IPS DF 6.9 (cell line): Measurements from ENCODE around the gene STAT5B.
"Not testable (repeated sequence)": the region's sequence is repeated elsewhere in the genome, so short reads cannot be mapped to it uniquely, and the experiment has no call there.

Experiments used
- DNase-seq: peaks from one replicate; pipeline ENCODE4 v3.0.0-alpha.2; 2013; ENCODE audit warnings: low read depth, low spot score
- H3K27ac ChIP-seq: one replicate; pipeline ENCODE4 v1.5.1; 2013; ENCODE audit warnings: low read length, control low read depth
- H3K27me3 ChIP-seq: 2 replicates; pipeline ENCODE4 v1.6.1; 2013; ENCODE audit warnings: mild to moderate bottlenecking, low read length; ENCODE audit not compliant: control insufficient read depth, insufficient read depth
- H3K36me3 ChIP-seq: 2 replicates; pipeline ENCODE4 v1.6.1; 2013; ENCODE audit warnings: low read length; ENCODE audit not compliant: control insufficient read depth, insufficient read depth
- H3K4me1 ChIP-seq: 2 replicates; pipeline ENCODE4 v1.6.1; 2013; ENCODE audit warnings: low read length; ENCODE audit not compliant: control insufficient read depth, insufficient read depth
- H3K4me3 ChIP-seq: 2 replicates; pipeline ENCODE4 v1.5.1; 2013; ENCODE audit warnings: mild to moderate bottlenecking, low read length
- H3K9me3 ChIP-seq: 2 replicates; pipeline ENCODE4 v1.6.1; 2013; ENCODE audit warnings: low read length, inconsistent platforms; ENCODE audit not compliant: control insufficient read depth, insufficient read depth
- WGBS: extraction: QIAGEN DNeasy Blood & Tissue Kit; methylation state at CpG from one replicate; pipeline ENCODE4 v1.1.7; 2013; ENCODE audit warnings: mixed read lengths, missing lambda C conversion rate; ENCODE audit not compliant: insufficient read length, insufficient coverage; 5-methylcytosine and 5-hydroxymethylcytosine counted together

Gene STAT5B

DNA sequence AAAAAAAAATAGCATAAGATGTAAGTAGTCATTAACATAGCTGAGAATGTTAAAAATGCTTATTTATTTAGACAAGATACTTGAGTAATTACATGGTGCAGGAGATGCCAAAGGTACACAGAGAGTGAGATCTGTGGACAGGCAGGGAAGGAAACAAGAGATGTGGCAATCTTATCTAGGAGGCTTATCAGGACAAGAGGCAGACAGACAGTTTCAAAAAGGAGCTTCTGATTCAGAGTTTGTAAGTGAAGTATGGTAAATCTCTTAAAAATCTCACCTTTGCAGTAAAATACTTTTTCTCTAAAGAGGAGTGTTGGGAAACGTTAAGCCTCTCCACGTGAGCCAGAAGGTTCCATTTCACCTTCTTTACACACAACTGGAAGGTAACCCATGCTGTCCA, 62.0 kb downstream of the STAT5B start:
- no peak for DNase-seq
- Histone ChIP-seq H3K4me1 (no peaks in the 10 kb centered on the region), H3K27ac (no peak overlapping the region), H3K27me3 (no peaks in the 10 kb centered on the region), H3K9me3 (no peaks in the 10 kb centered on the region), H3K36me3 (peaks cover 8% of the 10 kb centered on the region), H3K4me3 (no peak overlapping the region)
- WGBS = no CpG with 5 or more reads among the region's 2 CpGs

DNA sequence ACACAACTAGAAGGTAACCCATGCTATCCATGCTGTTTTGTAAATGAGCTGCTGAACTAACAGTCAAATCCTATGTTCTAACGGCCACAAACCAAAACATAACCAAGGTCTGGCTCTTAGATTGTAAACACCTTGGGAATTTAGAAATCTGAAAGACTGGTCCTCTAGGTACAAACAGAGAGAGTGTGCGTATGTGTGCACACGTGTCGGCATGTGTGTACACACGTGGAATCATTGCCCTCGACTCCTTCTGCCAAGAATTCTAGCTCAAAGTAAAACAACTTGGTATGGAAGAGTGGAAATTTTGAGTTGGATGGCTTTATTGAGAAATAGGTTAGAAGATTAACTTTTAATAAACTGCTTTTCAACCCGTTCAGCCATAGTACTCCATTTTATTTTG, 63.8 kb downstream of the STAT5B start:
- peaks cover 3% of the 10 kb centered on the region; the same call in 1 of the 2 replicates for H3K36me3 ChIP-seq
- no CpG with 5 or more reads among the region's 7 CpGs for WGBS

DNA sequence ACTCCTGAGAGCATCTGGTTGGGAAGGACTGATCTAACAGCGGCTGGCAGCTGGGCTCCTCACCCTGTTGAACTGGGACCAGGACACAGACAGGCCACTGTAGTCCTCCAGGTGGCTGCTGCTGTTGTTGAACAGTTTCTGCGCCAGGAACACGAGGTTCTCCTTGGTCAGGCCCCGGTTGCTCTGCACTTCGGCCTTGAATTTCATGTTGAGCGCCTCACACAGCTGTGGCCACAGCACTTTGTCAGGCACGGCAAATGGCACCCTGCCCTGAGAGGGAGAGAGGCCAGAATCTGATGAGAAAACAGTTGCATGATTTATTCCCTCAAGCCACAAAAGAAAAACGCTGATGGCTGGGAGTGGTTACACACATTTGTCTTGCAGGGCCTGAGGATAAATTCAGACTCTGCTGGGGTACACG, 64.3 kb downstream of the STAT5B start:
- no CpG with 5 or more reads among the region's 9 CpGs for WGBS

More for the DNA sequence above, 63.8 kb downstream of the STAT5B start:
- H3K4me3 ChIP-seq = no peak overlapping the region
- H3K27ac ChIP-seq = no peak overlapping the region
- DNase-seq = no peak
- H3K9me3 ChIP-seq = no peaks in the 10 kb centered on the region
- H3K4me1 ChIP-seq = no peaks in the 10 kb centered on the region
- no peaks in the 10 kb centered on the region for H3K27me3 ChIP-seq

DNA sequence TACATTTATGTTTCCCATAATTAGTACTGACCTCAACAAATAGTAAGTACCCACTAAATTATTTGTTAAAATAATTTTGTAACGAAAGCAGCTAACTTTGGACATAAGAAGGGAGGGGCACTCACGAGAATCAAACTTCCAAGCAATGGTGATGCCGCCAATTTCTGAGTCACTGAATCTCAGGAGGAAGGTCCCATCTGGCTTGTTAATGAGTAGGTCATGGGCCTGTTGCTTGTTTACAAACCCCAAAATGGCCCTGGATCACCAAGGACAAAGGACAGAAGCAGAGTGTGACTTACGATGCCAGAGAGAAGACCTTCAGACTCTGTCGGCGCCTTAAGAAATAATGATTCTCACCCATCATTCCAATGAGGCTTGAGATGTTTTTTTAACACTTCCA, 66.1 kb downstream of the STAT5B start:
- Histone ChIP-seq H3K27me3 (no peaks in the 10 kb centered on the region), H3K4me3 (no peak overlapping the region), H3K9me3 (no peaks in the 10 kb centered on the region), H3K4me1 (no peaks in the 10 kb centered on the region), H3K27ac (no peak overlapping the region), H3K36me3 (peaks cover 5% of the 10 kb centered on the region; the same call in 1 of the 2 replicates)
- DNase-seq = no peak
- no CpG with 5 or more reads among the region's 6 CpGs for WGBS

More for the DNA sequence above, 64.3 kb downstream of the STAT5B start:
- DNase-seq, H3K27me3 ChIP-seq, H3K4me1 ChIP-seq, H3K36me3 ChIP-seq, H3K4me3 ChIP-seq, H3K27ac ChIP-seq, H3K9me3 ChIP-seq: not testable (repeated sequence)

DNA sequence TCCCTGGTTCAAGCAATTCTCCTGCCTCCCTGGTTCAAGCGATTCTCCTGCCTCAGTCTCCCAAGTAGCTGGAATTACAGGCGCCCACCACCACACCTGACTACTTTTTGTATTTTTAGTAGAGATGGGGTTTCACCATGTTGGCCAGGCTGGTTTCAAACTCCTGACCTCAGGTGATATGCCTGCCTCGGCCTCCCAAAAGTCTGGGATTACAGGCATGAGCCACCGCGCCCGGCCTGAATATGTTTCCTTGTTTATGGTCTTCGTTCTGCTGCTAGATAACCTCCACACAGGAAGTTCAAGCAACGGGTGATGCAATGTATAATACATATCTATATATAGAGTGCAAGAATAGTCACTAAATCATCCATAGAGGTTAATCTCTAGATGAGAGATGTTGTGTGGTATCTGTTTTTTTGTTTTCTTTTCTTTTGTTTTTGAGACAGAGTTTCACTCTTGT, 70.0 kb downstream of the STAT5B start:
- WGBS = no CpG with 5 or more reads among the region's 8 CpGs
- H3K36me3 ChIP-seq, H3K27me3 ChIP-seq, H3K4me1 ChIP-seq, H3K9me3 ChIP-seq, DNase-seq, H3K27ac ChIP-seq, H3K4me3 ChIP-seq: not testable (repeated sequence)

DNA sequence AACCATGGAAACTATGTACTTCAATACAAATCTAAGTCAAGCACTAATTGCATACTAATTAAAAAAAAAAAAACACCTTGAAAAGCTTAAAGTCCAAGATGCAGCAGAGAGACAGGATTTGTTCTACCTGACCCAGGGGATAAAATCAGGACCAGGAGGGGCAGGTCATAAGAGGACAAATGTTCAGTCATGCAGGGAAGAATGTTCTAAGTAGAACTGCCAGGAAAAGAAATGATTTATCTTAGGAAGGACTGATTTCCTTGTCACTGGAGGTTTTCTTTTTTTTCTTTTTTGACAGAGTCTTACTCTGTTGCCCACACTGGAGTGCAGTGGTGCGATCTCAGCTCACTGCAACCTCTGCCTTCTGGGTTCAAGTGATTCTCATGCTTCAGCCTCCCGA, 72.8 kb downstream of the STAT5B start:
- Histone ChIP-seq H3K4me3 (no peak overlapping the region), H3K4me1 (no peaks in the 10 kb centered on the region), H3K27me3 (no peaks in the 10 kb centered on the region), H3K36me3 (peaks cover 5% of the 10 kb centered on the region; the same call in 1 of the 2 replicates), H3K9me3 (no peaks in the 10 kb centered on the region), H3K27ac (no peak overlapping the region)
- WGBS = no CpG with 5 or more reads among the region's 2 CpGs
- DNase-seq = no peak

DNA sequence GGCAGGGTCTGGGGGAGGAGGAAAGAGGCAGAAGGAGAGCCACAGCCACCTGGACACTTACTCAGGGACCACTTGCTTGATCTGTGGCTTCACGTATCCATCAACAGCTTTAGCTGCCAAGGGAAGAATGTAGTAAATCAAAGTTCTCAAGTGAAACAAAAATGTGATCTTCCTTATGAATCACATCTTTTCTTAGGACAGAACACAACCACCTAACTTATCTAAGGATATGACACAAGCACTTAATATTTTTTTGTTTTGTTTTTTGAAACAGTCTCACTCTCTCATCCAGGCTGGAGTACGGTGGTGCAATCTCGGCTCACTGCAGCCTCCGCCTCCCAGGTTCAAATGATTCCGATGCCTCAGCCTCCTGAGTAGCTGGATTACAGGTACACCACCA, 73.5 kb downstream of the STAT5B start:
- H3K4me1 ChIP-seq = no peaks in the 10 kb centered on the region
- H3K4me3 ChIP-seq = no peak overlapping the region
- H3K36me3 ChIP-seq = peaks cover 5% of the 10 kb centered on the region; the same call in 1 of the 2 replicates
- no peak overlapping the region for H3K27ac ChIP-seq
- WGBS = no CpG with 5 or more reads among the region's 5 CpGs
- H3K9me3 ChIP-seq = no peaks in the 10 kb centered on the region
- no peak for DNase-seq
- no peaks in the 10 kb centered on the region for H3K27me3 ChIP-seq

DNA sequence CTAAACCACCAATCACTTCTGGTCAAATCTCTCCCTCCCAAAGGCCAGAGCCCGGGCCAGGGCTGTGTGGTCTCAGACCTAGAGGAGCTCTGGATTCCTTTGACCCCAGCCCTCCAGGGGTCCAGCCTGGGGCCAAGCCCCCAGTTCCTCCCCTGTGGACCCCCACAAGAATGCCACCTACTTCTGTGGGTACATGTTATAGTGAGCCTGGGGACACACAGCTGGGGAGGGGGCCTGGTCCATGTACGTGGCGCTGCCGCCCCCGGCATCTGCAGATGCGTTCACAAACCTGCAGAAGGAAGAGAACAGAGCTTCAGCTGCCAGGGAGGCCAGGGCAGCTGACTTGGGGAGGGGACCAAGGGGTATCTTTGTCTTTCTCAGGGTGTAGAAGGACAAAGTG, 74.0 kb downstream of the STAT5B start:
- Histone ChIP-seq H3K4me1 (no peaks in the 10 kb centered on the region), H3K4me3 (no peak overlapping the region), H3K27ac (no peak overlapping the region), H3K9me3 (no peaks in the 10 kb centered on the region), H3K36me3 (peaks cover 2% of the 10 kb centered on the region; the same call in 1 of the 2 replicates), H3K27me3 (no peaks in the 10 kb centered on the region)
- no peak for DNase-seq
- WGBS = no CpG with 5 or more reads among the region's 6 CpGs

DNA sequence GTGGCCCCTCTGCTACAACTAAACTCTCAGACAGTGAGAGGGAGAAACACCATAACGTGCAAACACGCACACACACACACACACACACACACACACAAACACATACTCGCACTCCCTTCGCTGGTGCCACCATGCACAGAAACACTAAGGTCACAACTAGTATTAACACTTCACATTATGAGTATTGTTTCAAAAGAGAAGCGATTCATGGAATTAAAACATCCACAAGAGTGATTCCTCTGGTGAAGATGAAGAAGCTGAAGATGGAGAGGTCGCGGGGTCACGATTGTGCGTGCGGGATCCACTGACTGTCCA, 74.8 kb downstream of the STAT5B start:
- 0 out of 2 replicates have a peak, but pooled peaks cover 2% of the 10 kb centered on the region for H3K36me3 ChIP-seq
- H3K4me3 ChIP-seq = no peak overlapping the region
- no peak for DNase-seq
- no peaks in the 10 kb centered on the region for H3K4me1 ChIP-seq
- H3K27ac ChIP-seq = no peak overlapping the region
- H3K9me3 ChIP-seq = no peaks in the 10 kb centered on the region
- WGBS = no CpG with 5 or more reads among the region's 10 CpGs
- no peaks in the 10 kb centered on the region for H3K27me3 ChIP-seq

DNA sequence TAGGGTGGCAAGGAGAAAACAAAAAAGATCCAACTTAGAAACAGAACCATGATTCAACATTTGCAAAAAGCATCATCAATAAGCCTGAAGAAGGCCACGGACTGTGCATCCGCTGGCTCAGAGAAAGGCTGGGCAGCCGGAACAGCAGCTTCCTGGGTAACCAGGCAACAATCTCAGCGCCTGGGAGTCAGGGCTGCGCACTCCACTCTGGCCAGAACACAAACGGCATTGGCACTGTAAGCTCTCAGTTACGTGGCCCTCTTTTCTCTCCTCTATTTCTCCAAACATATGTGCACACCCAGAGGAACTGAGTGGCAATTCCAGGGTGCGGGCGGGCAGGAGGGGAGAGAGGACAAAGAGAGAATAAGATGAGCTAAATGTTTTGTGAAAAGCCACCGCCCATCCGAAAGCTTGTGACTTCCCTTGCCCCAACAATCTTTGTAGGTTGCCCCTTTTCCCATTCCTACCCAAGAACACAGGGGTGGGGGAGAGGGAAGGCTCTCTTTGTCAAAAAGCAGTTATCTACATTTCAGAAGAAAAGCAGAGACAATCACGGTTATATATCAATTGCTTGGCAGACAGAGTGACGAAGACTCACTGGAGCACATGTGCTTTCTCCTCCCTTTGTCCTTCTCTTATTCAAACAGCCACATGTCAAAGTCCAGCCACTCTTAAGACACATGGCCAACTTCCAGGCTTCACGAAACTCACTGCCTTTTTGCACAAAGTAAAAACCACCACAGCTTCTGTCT, 75.3 kb downstream of the STAT5B start:
- Histone ChIP-seq H3K27ac (no peak overlapping the region), H3K36me3 (0 out of 2 replicates have a peak, but pooled peaks cover 2% of the 10 kb centered on the region), H3K9me3 (no peaks in the 10 kb centered on the region), H3K27me3 (no peaks in the 10 kb centered on the region), H3K4me3 (no peak overlapping the region), H3K4me1 (no peaks in the 10 kb centered on the region)
- no CpG with 5 or more reads among the region's 14 CpGs for WGBS
- no peak for DNase-seq
